GM12875 (cell line): ENCODE measurements around the gene DCTPP1.

Experiments
- H3K4me3 ChIP-seq: one replicate; pipeline ENCODE4 v1.5.1; 2011; ENCODE audit warnings: low read depth, low read length, control low read depth
- CTCF ChIP-seq: IDR thresholded peaks from 2 replicates; pipeline ENCODE4 v1.5.1; 2011; ENCODE audit warnings: low read depth, mild to moderate bottlenecking, control low read depth, inconsistent platforms, low read length, moderate library complexity, borderline replicate concordance; ENCODE audit not compliant: insufficient read depth

Gene DCTPP1

GRCh38 chr16:30382111-30382881 lies 47.5 kb downstream of the DCTPP1 start, which contains the start of gene SEPTIN1:
Gene SEPTIN1 (minus strand): TSS chr16:30382561. CDS start chr16:30382542, 19 bp downstream.
- peak within 1 kb of the TSS; percentile 59 for H3K4me3 ChIP-seq
- no peak for TF ChIP-seq CTCF

- TF ChIP-seq CTCF: no peak
- H3K4me3 ChIP-seq: peak overlapping the region; percentile 59
Observed at GRCh38 chr16:30381291-30382041, 48.4 kb downstream of the DCTPP1 start.

- TF ChIP-seq CTCF: no peak
- H3K4me3 ChIP-seq: no peak overlapping the region
Observed at GRCh38 chr16:30380803-30381208, 49.0 kb downstream of the DCTPP1 start.

- no peak overlapping the region for H3K4me3 ChIP-seq
- no peak for TF ChIP-seq CTCF
Observed at GRCh38 chr16:30380072-30380802, 49.6 kb downstream of the DCTPP1 start.

- peak overlapping the region; percentile 29 for H3K4me3 ChIP-seq
- TF ChIP-seq CTCF: no peak
Observed at GRCh38 chr16:30379158-30379783, 50.6 kb downstream of the DCTPP1 start.

- 0 out of 2 replicates have a peak, but pooled peaks have one; percentile 6 for TF ChIP-seq CTCF
- peak overlapping the region; percentile 54 for H3K4me3 ChIP-seq
Observed at GRCh38 chr16:30378236-30379157, 51.3 kb downstream of the DCTPP1 start.
